Neural progenitor cell (in vitro differentiated cells): ENCODE data around the gene ADI1. TPM values are rescaled to one million over a fixed set of nuclear protein-coding genes. Genes with fewer than 3 reads are reported as not detected.

Experiments used
- DNase-seq: peaks from one replicate; pipeline ENCODE4 v3.0.0-alpha.2; 2016; ENCODE audit warnings: low spot score
- H2AFZ ChIP-seq: fragments of 200-600 bp; sonication (generic); replicated peaks from 2 replicates; pipeline ENCODE4 v1.6.1; 2016; ENCODE audit warnings: antibody characterized with exemption
- H3F3A ChIP-seq: fragments of 200-600 bp; sonication (generic); 2 replicates; pipeline ENCODE4 v1.6.1; 2016; ENCODE audit warnings: antibody characterized with exemption, low read depth
- H3K27ac ChIP-seq: fragments of 200-600 bp; sonication (generic); 2 replicates; pipeline ENCODE4 v1.5.1; 2016; ENCODE audit warnings: mild to moderate bottlenecking
- H3K27me3 ChIP-seq: fragments of 200-600 bp; sonication (generic); 2 replicates; pipeline ENCODE4 v1.6.1; 2016; ENCODE audit warnings: mild to moderate bottlenecking, moderate library complexity
- H3K36me3 ChIP-seq: fragments of 200-600 bp; sonication (generic); 2 replicates; pipeline ENCODE4 v1.5.1; 2016
- H3K4me1 ChIP-seq: fragments of 200-600 bp; sonication (generic); 2 replicates; pipeline ENCODE4 v1.6.1; 2016; ENCODE audit warnings: mixed run types
- H3K4me2 ChIP-seq: fragments of 200-600 bp; sonication (generic); 2 replicates; pipeline ENCODE4 v1.6.1; 2016
- H3K4me3 ChIP-seq: fragments of 200-600 bp; sonication (generic); 2 replicates; pipeline ENCODE4 v1.5.1; 2016
- H3K79me2 ChIP-seq: fragments of 200-600 bp; sonication (generic); 2 replicates; pipeline ENCODE4 v1.6.1; 2016; ENCODE audit warnings: low read depth
- H3K9ac ChIP-seq: fragments of 200-600 bp; sonication (generic); 2 replicates; pipeline ENCODE4 v1.6.1; 2016
- H3K9me3 ChIP-seq: fragments of 200-600 bp; sonication (generic); 2 replicates; pipeline ENCODE4 v1.5.1; 2016; ENCODE audit warnings: low read depth
- H4K20me1 ChIP-seq: fragments of 200-600 bp; sonication (generic); 2 replicates; pipeline ENCODE4 v1.6.1; 2016; ENCODE audit warnings: low read depth
- H3K27ac Mint-ChIP-seq: 3 replicates; pipeline ENCODE4 v1.8.0; 2021; ENCODE audit warnings: mixed read lengths
- H3K27me3 Mint-ChIP-seq: 2 replicates; pipeline ENCODE4 v1.8.0; 2022; ENCODE audit warnings: low read depth, mild to moderate bottlenecking, inconsistent platforms, moderate library complexity, mixed read lengths; ENCODE audit not compliant: insufficient read depth
- H3K36me3 Mint-ChIP-seq: 3 replicates; pipeline ENCODE4 v1.8.0; 2021; ENCODE audit warnings: mixed read lengths
- H3K4me1 Mint-ChIP-seq: 3 replicates; pipeline ENCODE4 v1.8.0; 2021; ENCODE audit warnings: mixed read lengths
- H3K4me3 Mint-ChIP-seq: 3 replicates; pipeline ENCODE4 v1.8.0; 2021; ENCODE audit warnings: mild to moderate bottlenecking, moderate library complexity, mixed read lengths
- H3K9me3 Mint-ChIP-seq: 3 replicates; pipeline ENCODE4 v1.8.0; 2020; ENCODE audit warnings: mixed read lengths
- EZH2 ChIP-seq: fragments of 200-600 bp; sonication (generic); IDR thresholded peaks from 2 replicates; pipeline ENCODE4 v1.6.1; 2017; ENCODE audit warnings: antibody characterized with exemption, mild to moderate bottlenecking, moderate library complexity
- EZH2phosphoT487 ChIP-seq: fragments of 200-600 bp; sonication (generic); IDR thresholded peaks from 2 replicates; pipeline ENCODE4 v1.6.1; 2017; ENCODE audit warnings: antibody characterized with exemption
- total RNA-seq: library from RNA; depleted of rRNA; stranded (reverse); fragments of >200 nt; gene quantifications from 2 replicates; pipeline ENCODE4 v1.2.3, GENCODE V29; 2015; ENCODE audit warnings: low replicate concordance
- TF ChIP-seq, protein P1 (sequence below): fragments of 200-600 bp; sonication (generic); IDR thresholded peaks from 2 replicates; pipeline ENCODE4 v1.5.1; 2017; ENCODE audit warnings: antibody characterized with exemption, mild to moderate bottlenecking

ADI1 gene
- total RNA-seq, 1 donor from 2014 or later: 29.3 TPM

DNA sequence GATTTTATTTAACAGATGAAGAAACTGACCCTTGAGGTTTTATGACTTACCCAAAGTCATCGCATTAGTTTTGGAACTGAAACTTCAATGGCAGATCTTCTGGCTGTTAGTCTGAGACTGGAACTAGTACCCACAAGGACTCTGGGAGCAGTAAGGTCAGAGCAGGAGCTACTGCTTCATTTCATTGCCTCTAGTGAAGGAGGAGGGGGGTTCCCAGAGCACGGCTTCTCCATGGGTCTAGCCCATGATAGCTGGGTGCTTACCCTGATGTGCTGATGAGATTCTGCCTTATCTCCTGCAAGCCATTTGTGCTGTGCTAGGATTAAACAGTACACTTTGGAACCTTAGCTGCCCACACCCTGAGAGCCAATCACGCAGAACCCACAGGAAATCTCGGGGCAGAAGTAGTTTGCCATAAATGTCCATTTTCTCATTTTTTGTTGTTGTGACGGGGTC is 44.2 kb upstream of the ADI1 start:
- no peak for DNase-seq
- Histone ChIP-seq H3K79me2 (peaks cover 8% of the 10 kb centered on the region), H3K4me1 (no peaks in the 10 kb centered on the region), H3K36me3 (no peaks in the 10 kb centered on the region), H2AFZ (no peak overlapping the region), H3K27ac (no peak overlapping the region), H3K4me3 (no peak overlapping the region), H3F3A (peaks cover 9% of the 10 kb centered on the region), H3K9ac (no peak overlapping the region), H4K20me1 (no peaks in the 10 kb centered on the region), H3K4me2 (no peak overlapping the region), H3K9me3 (no peaks in the 10 kb centered on the region), H3K27me3 (no peaks in the 10 kb centered on the region)
- H3K4me3 Mint-ChIP-seq: no peak overlapping the region
- H3K36me3 Mint-ChIP-seq: peaks cover 6% of the 10 kb centered on the region
- TF ChIP-seq EZH2: no peak
- TF ChIP-seq EZH2phosphoT487: no peak
- TF ChIP-seq, protein P1, sequence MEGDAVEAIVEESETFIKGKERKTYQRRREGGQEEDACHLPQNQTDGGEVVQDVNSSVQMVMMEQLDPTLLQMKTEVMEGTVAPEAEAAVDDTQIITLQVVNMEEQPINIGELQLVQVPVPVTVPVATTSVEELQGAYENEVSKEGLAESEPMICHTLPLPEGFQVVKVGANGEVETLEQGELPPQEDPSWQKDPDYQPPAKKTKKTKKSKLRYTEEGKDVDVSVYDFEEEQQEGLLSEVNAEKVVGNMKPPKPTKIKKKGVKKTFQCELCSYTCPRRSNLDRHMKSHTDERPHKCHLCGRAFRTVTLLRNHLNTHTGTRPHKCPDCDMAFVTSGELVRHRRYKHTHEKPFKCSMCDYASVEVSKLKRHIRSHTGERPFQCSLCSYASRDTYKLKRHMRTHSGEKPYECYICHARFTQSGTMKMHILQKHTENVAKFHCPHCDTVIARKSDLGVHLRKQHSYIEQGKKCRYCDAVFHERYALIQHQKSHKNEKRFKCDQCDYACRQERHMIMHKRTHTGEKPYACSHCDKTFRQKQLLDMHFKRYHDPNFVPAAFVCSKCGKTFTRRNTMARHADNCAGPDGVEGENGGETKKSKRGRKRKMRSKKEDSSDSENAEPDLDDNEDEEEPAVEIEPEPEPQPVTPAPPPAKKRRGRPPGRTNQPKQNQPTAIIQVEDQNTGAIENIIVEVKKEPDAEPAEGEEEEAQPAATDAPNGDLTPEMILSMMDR: no peak
- H3K27me3 Mint-ChIP-seq: peaks cover 4% of the 10 kb centered on the region
- peaks cover 4% of the 10 kb centered on the region for H3K4me1 Mint-ChIP-seq
- H3K27ac Mint-ChIP-seq: no peak overlapping the region
- H3K9me3 Mint-ChIP-seq: no peaks in the 10 kb centered on the region

DNA sequence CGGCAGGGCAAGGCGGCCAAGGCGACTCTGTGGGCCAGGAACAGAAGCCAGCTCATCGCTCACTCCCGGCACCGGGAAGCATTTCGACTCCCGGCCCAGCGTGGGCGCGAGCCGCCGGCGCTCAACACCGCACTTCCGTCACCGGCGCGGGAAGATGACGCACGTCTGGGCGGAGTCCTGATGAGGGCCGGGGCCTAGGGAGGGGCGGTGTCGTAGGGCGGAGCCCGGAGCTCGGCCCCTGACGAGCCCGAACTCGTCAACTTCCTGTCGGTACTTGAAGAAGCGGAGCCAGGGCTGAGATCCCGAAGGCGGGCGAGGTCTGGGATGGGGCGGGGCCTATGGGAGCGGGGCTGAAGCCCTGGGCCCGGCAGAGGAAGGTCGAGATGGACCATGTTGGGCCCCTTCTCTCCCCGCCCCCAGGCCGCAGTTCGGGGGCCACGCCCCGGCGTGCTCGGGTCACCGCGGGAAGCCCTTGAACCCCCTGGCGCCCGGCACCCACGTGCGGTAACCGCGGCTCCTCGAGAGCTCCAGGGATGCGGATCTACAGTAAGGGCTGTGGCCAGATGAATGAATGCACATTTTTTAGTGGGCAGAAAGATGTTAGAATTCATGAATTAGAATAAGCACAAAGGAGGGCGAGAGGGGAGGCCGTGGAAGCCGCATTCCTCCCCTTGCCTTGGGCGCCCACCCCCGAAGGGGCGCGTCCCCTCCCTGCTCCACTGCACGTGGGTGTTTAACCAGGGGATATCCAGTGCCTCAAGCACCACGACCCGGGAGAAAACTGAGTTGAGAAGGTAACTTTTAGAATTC is 39.1 kb upstream of the ADI1 start, which contains the start of gene RNASEH1:
RNASEH1 (minus strand) TSS at position 129 of the 810 bp plus-strand sequence; CDS start at position 56, 73 bp downstream.
- Mint-ChIP-seq H3K27ac (peak within 1 kb of the TSS; percentile 66), H3K9me3 (no peaks in the 10 kb centered on the region), H3K4me1 (peaks cover 14% of the 10 kb centered on the region), H3K27me3 (peaks cover 4% of the 10 kb centered on the region), H3K4me3 (peak within 1 kb of the TSS; percentile 92), H3K36me3 (peaks cover 10% of the 10 kb centered on the region)
- H2AFZ ChIP-seq: peak within 1 kb of the TSS; percentile 91
- peaks cover 9% of the 10 kb centered on the region for H3K36me3 ChIP-seq
- H4K20me1 ChIP-seq: peaks cover 14% of the 10 kb centered on the region
- H3K79me2 ChIP-seq: peaks cover 47% of the 10 kb centered on the region
- H3K4me1 ChIP-seq: peaks cover 4% of the 10 kb centered on the region
- peaks cover 12% of the 10 kb centered on the region for H3F3A ChIP-seq
- peak within 1 kb of the TSS; percentile 99 for H3K4me2 ChIP-seq
- TF ChIP-seq, protein P1: no peak
- TF ChIP-seq EZH2phosphoT487 (no peak), EZH2 (no peak)
- peak within 1 kb of the TSS; percentile 99 for H3K9ac ChIP-seq
- H3K4me3 ChIP-seq: peak within 1 kb of the TSS; percentile 93
- peak; percentile 99 for DNase-seq
- H3K27me3 ChIP-seq: no peaks in the 10 kb centered on the region
- H3K9me3 ChIP-seq: no peaks in the 10 kb centered on the region
- H3K27ac ChIP-seq: peak within 1 kb of the TSS; percentile 95

DNA sequence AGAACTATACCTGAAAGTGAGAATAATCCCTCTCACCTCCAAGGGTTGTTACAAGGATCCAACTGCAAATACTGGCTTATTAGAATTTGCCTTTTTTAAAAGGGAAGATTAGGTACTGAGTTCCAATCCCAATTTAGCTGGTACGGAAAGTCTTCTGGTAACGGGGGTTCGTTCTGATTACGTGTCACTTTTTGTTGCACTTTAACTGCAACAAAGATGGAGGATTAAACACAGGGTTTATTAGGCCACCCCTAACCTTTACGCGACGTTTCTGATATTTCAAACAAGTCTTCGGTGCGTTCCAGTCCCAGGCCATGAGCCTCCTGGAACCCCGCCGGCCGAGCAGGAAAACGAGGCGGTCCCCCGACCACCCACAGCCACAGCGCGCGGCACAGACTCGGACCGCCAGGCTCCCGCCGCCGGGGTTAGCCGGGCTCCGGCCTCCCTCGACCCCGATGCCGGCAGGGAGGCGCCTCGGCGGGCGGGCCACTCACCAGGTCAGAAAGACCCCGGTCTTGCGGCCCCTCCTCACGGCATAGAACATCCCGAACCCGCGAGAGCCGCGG is 38.4 kb upstream of the ADI1 start:
- H3K27ac ChIP-seq: peak overlapping the region; percentile 95
- H3K9ac ChIP-seq: peak overlapping the region; percentile 99
- H3K36me3 ChIP-seq: peaks cover 9% of the 10 kb centered on the region
- H3K9me3 ChIP-seq: no peaks in the 10 kb centered on the region
- H2AFZ ChIP-seq: peak overlapping the region; percentile 91
- Mint-ChIP-seq H3K4me3 (peak overlapping the region; percentile 92), H3K27ac (peak overlapping the region; percentile 25), H3K9me3 (no peaks in the 10 kb centered on the region), H3K27me3 (peaks cover 4% of the 10 kb centered on the region), H3K36me3 (peaks cover 10% of the 10 kb centered on the region), H3K4me1 (peaks cover 14% of the 10 kb centered on the region)
- TF ChIP-seq, protein P1: no peak
- TF ChIP-seq EZH2: no peak
- peak overlapping the region; percentile 93 for H3K4me3 ChIP-seq
- no peak for DNase-seq
- peaks cover 12% of the 10 kb centered on the region for H3F3A ChIP-seq
- no peaks in the 10 kb centered on the region for H3K27me3 ChIP-seq
- peaks cover 47% of the 10 kb centered on the region for H3K79me2 ChIP-seq
- H4K20me1 ChIP-seq: peaks cover 14% of the 10 kb centered on the region
- H3K4me1 ChIP-seq: peaks cover 4% of the 10 kb centered on the region
- peak overlapping the region; percentile 99 for H3K4me2 ChIP-seq
